Spleen (tissue), 11 donors: ENCODE measurements around the gene THAP4. TPM values are rescaled to one million over a fixed set of nuclear protein-coding genes. Genes with fewer than 3 reads are reported as not detected.

Experiments
- DNase-seq: peaks from one replicate; pipeline ENCODE4 v3.0.0-alpha.2; 2020
- H3K27ac ChIP-seq, 8 donors: fragments of 200-600 bp; sonication (generic) in 7 of 8; 1 replicate in 4 of 8; 2 replicates in 4 of 8; pipeline versions ENCODE4 v1.5.0 to v1.8.0; 2016 to 2021; ENCODE audit warnings: inconsistent platforms in 4 of 8, mild to moderate bottlenecking in 4 of 8, moderate library complexity in 1 of 8
- H3K27me3 ChIP-seq, 7 donors: fragments of 200-600 bp; sonication (generic) in 6 of 7; replicated peaks in 1 of 7; 1 replicate in 4 of 7; 2 replicates in 3 of 7; pipeline versions ENCODE4 v1.5.0 to v1.8.0; 2016 to 2021; ENCODE audit warnings: inconsistent platforms in 3 of 7, mild to moderate bottlenecking in 1 of 7
- H3K36me3 ChIP-seq, 6 donors: fragments of 200-600 bp; sonication (generic) in 5 of 6; 1 replicate in 4 of 6; 2 replicates in 2 of 6; pipeline versions ENCODE4 v1.5.0 to v1.8.0; 2016 to 2021; ENCODE audit warnings: inconsistent platforms in 2 of 6
- H3K4me1 ChIP-seq, 6 donors: fragments of 200-600 bp; sonication (generic) in 5 of 6; 1 replicate in 3 of 6; 2 replicates in 3 of 6; pipeline versions ENCODE4 v1.5.0 to v1.8.0; 2016 to 2021; ENCODE audit warnings: inconsistent platforms in 3 of 6
- H3K4me3 ChIP-seq, 8 donors: fragments of 200-600 bp; sonication (generic) in 7 of 8; 1 replicate in 4 of 8; 2 replicates in 4 of 8; pipeline versions ENCODE4 v1.5.0 to v1.8.0; 2016 to 2021; ENCODE audit warnings: inconsistent platforms in 4 of 8, mild to moderate bottlenecking in 4 of 8, moderate library complexity in 2 of 8
- H3K9me3 ChIP-seq, 8 donors: fragments of 200-600 bp; sonication (generic) in 7 of 8; 1 replicate in 4 of 8; 2 replicates in 4 of 8; pipeline versions ENCODE4 v1.5.0 to v1.8.0; 2016 to 2021; ENCODE audit warnings: inconsistent platforms in 4 of 8
- CTCF ChIP-seq, 11 experiments: fragments of 200-600 bp in 7 of 11; fragments of 450-650 bp in 4 of 11; sonication (generic) in 4 of 11; IDR thresholded peaks in 8 of 11; conservative IDR thresholded peaks in 3 of 11; 1 replicate in 7 of 11; 2 replicates in 4 of 11; pipeline versions ENCODE4 v1.4.0 to v1.8.0; 2016 to 2021; ENCODE audit warnings: antibody characterized with exemption in 11 of 11, inconsistent platforms in 4 of 11, mild to moderate bottlenecking in 1 of 11
- POLR2A ChIP-seq, 3 donors: fragments of 450-650 bp; IDR thresholded peaks; one replicate each; pipeline ENCODE4 v1.5.1; 2017; ENCODE audit warnings: antibody characterized with exemption in 3 of 3, mild to moderate bottlenecking in 1 of 3
- POLR2AphosphoS5 ChIP-seq, 3 donors: sonication (generic); formaldehyde crosslinking; IDR thresholded peaks; one replicate each; pipeline ENCODE4 v1.5.1; 2017; ENCODE audit warnings: antibody characterized with exemption in 3 of 3
- WGBS, 5 donors: extraction: QIAGEN DNeasy Blood & Tissue Kit in 3 of 5; methylation state at CpG; one replicate each; pipeline versions ENCODE4 v1.1.5 to v1.1.7; 2013 to 2018; 5-methylcytosine and 5-hydroxymethylcytosine counted together
- intact Hi-C: fragments of 100-400 bp; cut with DNase I; formaldehyde crosslinking; loops from one replicate; pipeline ENCODE4 v1.15.0; 2023; ENCODE audit warnings: low total_unique reads
- polyA plus RNA-seq, 3 donors: library from polyadenylated mRNA; stranded (reverse); fragments of 200-250 nt; gene quantifications; one replicate each; pipeline ENCODE4 v1.2.1, GENCODE V29; 2013
- total RNA-seq, 7 donors: library from RNA; depleted of rRNA in 3 of 7; stranded (reverse); fragments of >200 nt in 3 of 7; fragmentation: NEBNext Ultra II Directional in 4 of 7; extraction: Animal tissue kit (Norgen Biotek cat#: 25700) in 4 of 7; gene quantifications; one replicate each; pipeline versions ENCODE4 v1.1.0 to v1.2.1, GENCODE V29; 2016 to 2021
- donor health status: healthy with polysubstance abuse.
- donor health status: DM: no; HTN: no; CAD: no; lungs with moderate emphysema.
- donor health status: DM: no; HTN: no; CAD: no.
- donor health status: Bipolar disorder and iron deficiency.
- donor health status: healthy.
- donor health status: DM: no; HTN: no; CAD: no.
- donor health status: DM: yes; HTN: yes; CAD: no.

The THAP4 gene
- total and polyA plus RNA-seq, 10 donors, result 21.0 to 31.5 (median 27.8) TPM

GRCh38 chr2:241545106-241545505 lies 91.9 kb downstream of the THAP4 start:
- no peak for TF ChIP-seq CTCF (IDR thresholded peaks at IDR 0.05 in 8 of 11, conservative IDR thresholded peaks at IDR 0.05 in 3 of 11)
- TF ChIP-seq POLR2AphosphoS5 (IDR thresholded peaks at IDR 0.05), result no peak
- no peak for TF ChIP-seq POLR2A (IDR thresholded peaks at IDR 0.05)
- no peak overlapping the region for H3K27ac ChIP-seq
- H3K36me3 ChIP-seq, result no peaks in the 10 kb centered on the region
- 53 to 64% (median 55%) methylated on average over 10 of the region's 10 CpGs for WGBS, 5 donors
- H3K4me1 ChIP-seq, result peaks cover 6 to 23% (median 16%) of the 10 kb centered on the region in 6 donors
- peak; percentile 37 for DNase-seq
- intact Hi-C loops, result no loop called here
- no peak overlapping the region for H3K4me3 ChIP-seq
- H3K9me3 ChIP-seq, result no peaks in the 10 kb centered on the region
- H3K27me3 ChIP-seq, result peaks cover 0 to 85% (median 20%) of the 10 kb centered on the region in 7 donors

GRCh38 chr2:241542278-241542605 lies 94.7 kb downstream of the THAP4 start:
- H3K27me3 ChIP-seq, result peaks cover 0 to 80% (median 20%) of the 10 kb centered on the region in 7 donors

GRCh38 chr2:241541564-241542277 lies 95.2 kb downstream of the THAP4 start:
- DNase-seq, result peak; percentile 72

More at GRCh38 chr2:241542278-241542605, 94.7 kb downstream of the THAP4 start:
- H3K9me3 ChIP-seq, result no peaks in the 10 kb centered on the region
- DNase-seq, result peak; percentile 64
- intact Hi-C loops, result no loop called here
- no peak for TF ChIP-seq POLR2A (IDR thresholded peaks at IDR 0.05)
- TF ChIP-seq POLR2AphosphoS5 (IDR thresholded peaks at IDR 0.05), result no peak
- no peak overlapping the region for H3K27ac ChIP-seq
- H3K4me1 ChIP-seq, result peaks cover 6 to 23% (median 16%) of the 10 kb centered on the region in 6 donors
- peak overlapping the region in 1 of 8 donors; percentile 61 for H3K4me3 ChIP-seq
- H3K36me3 ChIP-seq, result no peaks in the 10 kb centered on the region
- WGBS, 5 donors, result 63 to 81% (median 73%) methylated on average over 2 to 15 of the region's 15 CpGs

GRCh38 chr2:241540771-241541561 lies 96.0 kb downstream of the THAP4 start:
- Histone ChIP-seq H3K4me3 (peak overlapping the region; percentile 12 to 61 (median 34)), H3K27me3 (peaks cover 0 to 70% (median 17%) of the 10 kb centered on the region in 7 donors), H3K4me1 (peaks cover 6 to 23% (median 16%) of the 10 kb centered on the region in 6 donors), H3K27ac (no peak overlapping the region), H3K36me3 (no peaks in the 10 kb centered on the region), H3K9me3 (no peaks in the 10 kb centered on the region)
- intact Hi-C loops, result no loop called here
- 8 to 22% (median 9%) methylated on average over 40 to 68 of the region's 68 CpGs for WGBS, 5 donors
- DNase-seq, result peak; percentile 79
- TF ChIP-seq CTCF (IDR thresholded peaks at IDR 0.05 in 8 of 11, conservative IDR thresholded peaks at IDR 0.05 in 3 of 11) (no peak), POLR2AphosphoS5 (IDR thresholded peaks at IDR 0.05) (no peak), POLR2A (IDR thresholded peaks at IDR 0.05) (no peak)

More at GRCh38 chr2:241541564-241542277, 95.2 kb downstream of the THAP4 start:
- Histone ChIP-seq H3K27me3 (peaks cover 0 to 75% (median 18%) of the 10 kb centered on the region in 7 donors), H3K27ac (no peak overlapping the region), H3K9me3 (no peaks in the 10 kb centered on the region), H3K4me1 (peaks cover 6 to 23% (median 16%) of the 10 kb centered on the region in 6 donors), H3K36me3 (no peaks in the 10 kb centered on the region), H3K4me3 (peak overlapping the region in 6 of 8 donors; percentile 13 to 61 (median 34))
- TF ChIP-seq POLR2AphosphoS5 (IDR thresholded peaks at IDR 0.05) (no peak), CTCF (IDR thresholded peaks at IDR 0.05 in 8 of 11, conservative IDR thresholded peaks at IDR 0.05 in 3 of 11) (no peak), POLR2A (IDR thresholded peaks at IDR 0.05) (no peak)
- intact Hi-C loops, result no loop called here
- WGBS, 5 donors, result 18 to 40% (median 27%) methylated on average over 9 to 62 of the region's 62 CpGs
